ENCODE data around the gene WDR17.

Gene WDR17

GRCh38 chr4:176065435-176066291, at the start of gene WDR17:
TSS of gene WDR17 (plus strand) at chr4:176065841. CDS start at chr4:176111581, 45,740 bp downstream.
- Mint-ChIP-seq H3K9me3 (no peaks in the 10 kb centered on the region), H3K27ac (ENCODE audit: low read depth) (no peak within 1 kb of the TSS), H3K36me3 (ENCODE audit: insufficient read depth) (no peaks in the 10 kb centered on the region), H3K4me1 (peaks cover 6% of the 10 kb centered on the region), H3K4me3 (peak within 1 kb of the TSS; percentile 75), H3K27me3 (peaks cover 22% of the 10 kb centered on the region)
- DNase-seq (ENCODE audit: low spot score in 2 of 2): peak in 1 of 2 donors; percentile 27
- ATAC-seq (replicated peaks; ENCODE audit: extremely low read depth, poor library complexity, severe bottlenecking): peak; percentile 75

GRCh38 chr4:176016601-176017000, 49.0 kb upstream of the WDR17 start:
- DNase-seq (ENCODE audit: low spot score in 2 of 2): no peak
- Mint-ChIP-seq H3K4me1 (no peaks in the 10 kb centered on the region), H3K27ac (ENCODE audit: low read depth) (no peak overlapping the region), H3K36me3 (ENCODE audit: insufficient read depth) (no peaks in the 10 kb centered on the region), H3K9me3 (no peaks in the 10 kb centered on the region), H3K4me3 (no peak overlapping the region), H3K27me3 (no peaks in the 10 kb centered on the region)
- no peak for ATAC-seq (replicated peaks; ENCODE audit: extremely low read depth, poor library complexity, severe bottlenecking)

- Mint-ChIP-seq H3K27ac (ENCODE audit: low read depth) (no peak overlapping the region), H3K9me3 (no peaks in the 10 kb centered on the region), H3K4me3 (no peak overlapping the region), H3K4me1 (no peaks in the 10 kb centered on the region), H3K27me3 (no peaks in the 10 kb centered on the region), H3K36me3 (ENCODE audit: insufficient read depth) (no peaks in the 10 kb centered on the region)
- no peak for ATAC-seq (replicated peaks; ENCODE audit: extremely low read depth, poor library complexity, severe bottlenecking)
- no peak for DNase-seq (ENCODE audit: low spot score in 2 of 2)
Measured at GRCh38 chr4:176020481-176021085, 45.1 kb upstream of the WDR17 start.

GRCh38 chr4:176030391-176030790, 35.2 kb upstream of the WDR17 start:
- no peaks in the 10 kb centered on the region for H3K9me3 Mint-ChIP-seq

GRCh38 chr4:176031922-176032321, 33.7 kb upstream of the WDR17 start:
- Mint-ChIP-seq H3K4me1 (no peaks in the 10 kb centered on the region), H3K9me3 (no peaks in the 10 kb centered on the region), H3K4me3 (no peak overlapping the region), H3K27me3 (no peaks in the 10 kb centered on the region), H3K27ac (ENCODE audit: low read depth) (no peak overlapping the region), H3K36me3 (ENCODE audit: insufficient read depth) (no peaks in the 10 kb centered on the region)
- ATAC-seq (replicated peaks; ENCODE audit: extremely low read depth, poor library complexity, severe bottlenecking) (no peak), DNase-seq (ENCODE audit: low spot score in 2 of 2) (no peak)

More at GRCh38 chr4:176030391-176030790, 35.2 kb upstream of the WDR17 start:
- no peaks in the 10 kb centered on the region for H3K27me3 Mint-ChIP-seq
- H3K4me3 Mint-ChIP-seq: no peak overlapping the region
- H3K4me1 Mint-ChIP-seq: no peaks in the 10 kb centered on the region
- no peak overlapping the region for H3K27ac Mint-ChIP-seq (ENCODE audit: low read depth)
- no peaks in the 10 kb centered on the region for H3K36me3 Mint-ChIP-seq (ENCODE audit: insufficient read depth)
- DNase-seq (ENCODE audit: low spot score in 2 of 2): no peak
- no peak for ATAC-seq (replicated peaks; ENCODE audit: extremely low read depth, poor library complexity, severe bottlenecking)

GRCh38 chr4:176032454-176032853, 33.2 kb upstream of the WDR17 start:
- no peak for DNase-seq (ENCODE audit: low spot score in 2 of 2)
- Mint-ChIP-seq H3K27me3 (no peaks in the 10 kb centered on the region), H3K27ac (ENCODE audit: low read depth) (no peak overlapping the region), H3K4me3 (no peak overlapping the region), H3K9me3 (no peaks in the 10 kb centered on the region), H3K36me3 (ENCODE audit: insufficient read depth) (no peaks in the 10 kb centered on the region), H3K4me1 (no peaks in the 10 kb centered on the region)
- ATAC-seq (replicated peaks; ENCODE audit: extremely low read depth, poor library complexity, severe bottlenecking): no peak

GRCh38 chr4:176034499-176034898, 31.1 kb upstream of the WDR17 start:
- no peak for DNase-seq (ENCODE audit: low spot score in 2 of 2)
- no peak for ATAC-seq (replicated peaks; ENCODE audit: extremely low read depth, poor library complexity, severe bottlenecking)
- Mint-ChIP-seq H3K4me1 (no peaks in the 10 kb centered on the region), H3K27me3 (no peaks in the 10 kb centered on the region), H3K4me3 (no peak overlapping the region), H3K36me3 (ENCODE audit: insufficient read depth) (no peaks in the 10 kb centered on the region), H3K27ac (ENCODE audit: low read depth) (no peak overlapping the region), H3K9me3 (peaks cover 5% of the 10 kb centered on the region)

GRCh38 chr4:176034936-176035335, 30.7 kb upstream of the WDR17 start:
- ATAC-seq (replicated peaks; ENCODE audit: extremely low read depth, poor library complexity, severe bottlenecking): no peak
- Mint-ChIP-seq H3K27me3 (no peaks in the 10 kb centered on the region), H3K36me3 (ENCODE audit: insufficient read depth) (no peaks in the 10 kb centered on the region), H3K4me3 (no peak overlapping the region), H3K4me1 (no peaks in the 10 kb centered on the region), H3K27ac (ENCODE audit: low read depth) (no peak overlapping the region), H3K9me3 (peaks cover 9% of the 10 kb centered on the region)
- DNase-seq (ENCODE audit: low spot score in 2 of 2): no peak

- no peak overlapping the region for H3K4me3 Mint-ChIP-seq
- H3K4me1 Mint-ChIP-seq: no peaks in the 10 kb centered on the region
- H3K27ac Mint-ChIP-seq (ENCODE audit: low read depth): no peak overlapping the region
- DNase-seq (ENCODE audit: low spot score in 2 of 2) (no peak), ATAC-seq (replicated peaks; ENCODE audit: extremely low read depth, poor library complexity, severe bottlenecking) (no peak)
- no peaks in the 10 kb centered on the region for H3K36me3 Mint-ChIP-seq (ENCODE audit: insufficient read depth)
- H3K9me3 Mint-ChIP-seq: peaks cover 10% of the 10 kb centered on the region
- H3K27me3 Mint-ChIP-seq: no peaks in the 10 kb centered on the region
Measured at GRCh38 chr4:176036585-176037205, 28.9 kb upstream of the WDR17 start.

- Mint-ChIP-seq H3K9me3 (peaks cover 10% of the 10 kb centered on the region), H3K4me1 (no peaks in the 10 kb centered on the region), H3K4me3 (no peak overlapping the region), H3K27me3 (peaks cover 9% of the 10 kb centered on the region), H3K27ac (ENCODE audit: low read depth) (no peak overlapping the region), H3K36me3 (ENCODE audit: insufficient read depth) (no peaks in the 10 kb centered on the region)
- DNase-seq (ENCODE audit: low spot score in 2 of 2): no peak
- no peak for ATAC-seq (replicated peaks; ENCODE audit: extremely low read depth, poor library complexity, severe bottlenecking)
Measured at GRCh38 chr4:176038789-176039188, 26.9 kb upstream of the WDR17 start.

- H3K4me1 Mint-ChIP-seq: no peaks in the 10 kb centered on the region
- ATAC-seq (replicated peaks; ENCODE audit: extremely low read depth, poor library complexity, severe bottlenecking) (no peak), DNase-seq (ENCODE audit: low spot score in 2 of 2) (no peak)
- H3K9me3 Mint-ChIP-seq: peaks cover 10% of the 10 kb centered on the region
- H3K27ac Mint-ChIP-seq (ENCODE audit: low read depth): no peak overlapping the region
- peaks cover 2% of the 10 kb centered on the region for H3K36me3 Mint-ChIP-seq (ENCODE audit: insufficient read depth)
- H3K4me3 Mint-ChIP-seq: no peak overlapping the region
- peaks cover 22% of the 10 kb centered on the region for H3K27me3 Mint-ChIP-seq
Measured at GRCh38 chr4:176042195-176042594, 23.4 kb upstream of the WDR17 start.

GRCh38 chr4:176043838-176044588, 21.6 kb upstream of the WDR17 start:
- peaks cover 22% of the 10 kb centered on the region for H3K27me3 Mint-ChIP-seq
- DNase-seq (ENCODE audit: low spot score in 2 of 2): no peak
- H3K36me3 Mint-ChIP-seq (ENCODE audit: insufficient read depth): peaks cover 2% of the 10 kb centered on the region
- no peak overlapping the region for H3K4me3 Mint-ChIP-seq
- no peaks in the 10 kb centered on the region for H3K4me1 Mint-ChIP-seq
- peaks cover 10% of the 10 kb centered on the region for H3K9me3 Mint-ChIP-seq
- H3K27ac Mint-ChIP-seq (ENCODE audit: low read depth): no peak overlapping the region
- ATAC-seq (replicated peaks; ENCODE audit: extremely low read depth, poor library complexity, severe bottlenecking): no peak
